GM12878 (cell line): ENCODE results near the gene DYNC2LI1. TPM values are rescaled to one million over a fixed set of nuclear protein-coding genes. Genes with fewer than 3 reads are reported as not detected.

Source experiments
- ATAC-seq: fragments of 200-7000 bp; cut with Tn5 transposase; 3 replicates; pipeline ENCODE4 v1.9.1; 2020; ENCODE audit warnings: mild to moderate bottlenecking, moderate library complexity
- BruUV-seq: library from RNA; stranded (reverse); fragments of 400-500 nt; replicated peaks from 2 replicates; lab custom pipeline; 2021; lab: Mats Ljungman, UMichigan
- CTCF ChIA-PET: fragments of 300-600 bp; sonication (Branson Sonifier 250); formaldehyde crosslinking; extraction: SDS; loops from one replicate; lab custom pipeline; 2021; ENCODE audit warnings: inconsistent platforms; lab: Yijun Ruan, JAX
- POLR2A ChIA-PET: fragments of 350-600 bp; formaldehyde crosslinking; extraction: SDS; loops from one replicate; lab custom pipeline; 2021; ENCODE audit warnings: inconsistent platforms; lab: Charles Lee
- RAD21 ChIA-PET: fragments of 300-600 bp; sonication (Branson Sonifier 250); formaldehyde crosslinking; loops from one replicate; lab custom pipeline; 2023; ENCODE audit warnings: antibody characterized with exemption; ENCODE audit not compliant: unreplicated experiment; lab: Charles Lee
- SMC1A ChIA-PET: fragments of 300-600 bp; sonication (Branson Sonifier 250); formaldehyde crosslinking; loops from one replicate; lab custom pipeline; 2023; ENCODE audit not compliant: unreplicated experiment, uncharacterized antibody; lab: Charles Lee
- DNase-seq: peaks from one replicate; pipeline ENCODE4 v3.0.0-alpha.2; 2011; ENCODE audit warnings: low read depth, low spot score
- FAIRE-seq: peaks from 3 replicates; lab custom pipeline; 2011; peaks lifted over from hg19 to GRCh38; lab: Jason Lieb, UNC
- H2AFZ ChIP-seq: 2 replicates; pipeline ENCODE4 v1.6.0; 2011; ENCODE audit warnings: low read depth, low read length, control low read depth; ENCODE audit not compliant: control insufficient read depth
- H3K27ac ChIP-seq: 2 replicates; pipeline ENCODE4 v1.5.1; 2011; ENCODE audit warnings: control low read depth; ENCODE audit not compliant: control insufficient read depth, insufficient read depth
- H3K27me3 ChIP-seq, 2 experiments: replicated peaks in 1 of 2; 2 replicates each; pipeline versions ENCODE4 v1.6.0 to v1.6.1; 2011; ENCODE audit warnings: low read length in 1 of 2; ENCODE audit not compliant: control insufficient read depth in 2 of 2, insufficient read depth in 2 of 2
- H3K36me3 ChIP-seq, 2 experiments: 2 replicates each; pipeline ENCODE4 v1.5.1; 2011; ENCODE audit warnings: low read length in 1 of 2; ENCODE audit not compliant: control insufficient read depth in 2 of 2, insufficient read depth in 2 of 2
- H3K4me1 ChIP-seq: 2 replicates; pipeline ENCODE4 v1.6.1; 2011; ENCODE audit warnings: mild to moderate bottlenecking, low read length, moderate library complexity, mixed read lengths; ENCODE audit not compliant: control insufficient read depth, insufficient read depth
- H3K4me2 ChIP-seq: 2 replicates; pipeline ENCODE4 v1.6.0; 2011; ENCODE audit warnings: control low read depth; ENCODE audit not compliant: control insufficient read depth, insufficient read depth
- H3K4me3 ChIP-seq: fragments of 200-600 bp; sonication (generic); 2 replicates; pipeline ENCODE4 v1.5.1; 2016
- H3K79me2 ChIP-seq: 2 replicates; pipeline ENCODE4 v1.6.0; 2011; ENCODE audit warnings: low read length; ENCODE audit not compliant: control insufficient read depth, insufficient read depth
- H3K9ac ChIP-seq: 2 replicates; pipeline ENCODE4 v1.8.0; 2011; ENCODE audit warnings: low read length, control low read depth, mixed read lengths; ENCODE audit not compliant: control insufficient read depth, insufficient read depth
- H3K9me3 ChIP-seq: replicated peaks from 3 replicates; pipeline ENCODE4 v1.5.1; 2011; ENCODE audit warnings: mild to moderate bottlenecking, low read length; ENCODE audit not compliant: control insufficient read depth, insufficient read depth
- H4K20me1 ChIP-seq: 2 replicates; pipeline ENCODE4 v1.6.0; 2011; ENCODE audit not compliant: control insufficient read depth, insufficient read depth
- CBX5 ChIP-seq: sonication (generic); IDR thresholded peaks from 2 replicates; pipeline ENCODE4 v1.6.1; 2016; ENCODE audit warnings: low read depth, moderate library complexity, mild to moderate bottlenecking, inconsistent platforms
- CHD1 ChIP-seq: IDR thresholded peaks from 2 replicates; pipeline ENCODE4 v1.6.1; 2012; ENCODE audit warnings: low read depth, low read length, improper control_type of control experiment
- NR2C1 ChIP-seq: fragments of 450-650 bp; IDR thresholded peaks from 2 replicates; pipeline ENCODE4 v1.6.1; 2017; ENCODE audit warnings: antibody characterized with exemption, mild to moderate bottlenecking, moderate library complexity
- SRF ChIP-seq, 2 experiments: IDR thresholded peaks; 2 replicates each; pipeline ENCODE4 v1.6.1; 2011; ENCODE audit warnings: low read depth in 2 of 2, low read length in 2 of 2, mild to moderate bottlenecking in 1 of 2, moderate library complexity in 1 of 2
- SUPT20H ChIP-seq: IDR thresholded peaks from 2 replicates; pipeline ENCODE4 v1.6.1; 2011; ENCODE audit warnings: low read depth, mild to moderate bottlenecking, low read length, moderate library complexity, borderline replicate concordance; ENCODE audit not compliant: control insufficient read depth
- WRNIP1 ChIP-seq: IDR thresholded peaks from 2 replicates; pipeline ENCODE4 v1.6.1; 2011; ENCODE audit warnings: low read depth, low read length, improper control_type of control experiment, borderline replicate concordance
- WGBS: methylation state at CpG from one replicate; pipeline ENCODE4 v1.1.6; 2016; ENCODE audit warnings: low lambda C conversion rate; ENCODE audit not compliant: insufficient replicate concordance, insufficient coverage; ENCODE audit errors: missing lambda C conversion rate; 5-methylcytosine and 5-hydroxymethylcytosine counted together
- in situ Hi-C: fragments of 300-500 bp; cut with MboI; formaldehyde crosslinking; loops from 9 replicates; pipeline ENCODE4 v1.14.3; 2018; ENCODE audit warnings: mixed read lengths
- intact Hi-C: fragments of 100-400 bp; cut with micrococcal nuclease; formaldehyde crosslinking; loops from one replicate; pipeline ENCODE4 v1.14.2; 2022; ENCODE audit not compliant: unreplicated experiment
- polyA plus RNA-seq, 11 experiments: library from polyadenylated mRNA; depleted of rRNA in 4 of 11; unstranded in 6 of 11; stranded (reverse) in 5 of 11; fragments of >200 nt; fragmentation: Nextera tagmentation in 4 of 11; fragmentation: Illumina TruSeq in 1 of 11; extraction: Ambion mirVana in 4 of 11; extraction: Trizol in 1 of 11; gene quantifications; 1 replicate in 1 of 11; 2 replicates in 10 of 11; pipeline versions ENCODE4 v1.2.1 to v1.2.3, GENCODE V29; 2011 to 2016; ENCODE audit warnings: inconsistent platforms in 2 of 11, missing spikeins in 2 of 11, low read depth in 1 of 11
- total RNA-seq, 4 experiments: library from RNA; depleted of rRNA in 3 of 4; stranded (reverse); fragments of >200 nt in 3 of 4; fragmentation: Illumina TruSeq in 1 of 4; extraction: Trizol in 1 of 4; gene quantifications; 2 replicates each; pipeline versions ENCODE4 v1.2.1 to v1.2.3, GENCODE V29; 2013 to 2021
- TF ChIP-seq, protein P1 (sequence below): IDR thresholded peaks from 2 replicates; pipeline ENCODE4 v1.6.1; 2012; ENCODE audit warnings: low read depth, low read length, improper control_type of control experiment
- TF ChIP-seq, protein P2 (sequence below): fragments of 450-650 bp; IDR thresholded peaks from 2 replicates; pipeline ENCODE4 v1.6.1; 2017; ENCODE audit warnings: antibody characterized with exemption, mild to moderate bottlenecking, moderate library complexity

DYNC2LI1 gene
- total and polyA plus RNA-seq, 10 of the 15 experiments (the other 5 are each of a cell fraction or from before 2014, with no cell fraction given), result 9.5 to 27.3 (median 19.3) TPM

DNA sequence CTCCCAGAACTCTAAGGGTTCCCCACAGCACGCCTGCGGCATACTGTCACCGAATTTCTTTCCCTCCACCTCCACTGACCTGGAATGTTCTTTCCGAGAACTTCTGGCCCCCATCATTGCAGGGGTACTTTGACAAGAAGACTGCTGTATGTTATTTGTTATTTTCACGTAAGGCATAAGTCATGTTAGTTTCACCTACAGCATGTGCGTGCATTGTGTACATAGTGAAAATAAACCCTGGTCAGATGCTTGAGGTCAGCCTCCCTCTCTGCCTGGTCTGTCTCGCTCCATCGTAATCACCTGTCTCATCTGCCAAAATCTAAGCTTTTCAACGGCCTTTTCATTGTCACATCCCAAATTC lies 69.0 kb downstream of the DYNC2LI1 start:
- no peak overlapping the region for H3K4me3 ChIP-seq
- no peak for DNase-seq
- H3K9me3 ChIP-seq, result no peaks in the 10 kb centered on the region
- BruUV-seq, result no TSS peak
- 59% methylated on average over 9 of the region's 9 CpGs for WGBS
- no peak for FAIRE-seq
- H4K20me1 ChIP-seq, result no peaks in the 10 kb centered on the region
- H3K9ac ChIP-seq, result no peak overlapping the region
- no peaks in the 10 kb centered on the region for H3K36me3 ChIP-seq
- POLR2A ChIA-PET, result no interaction called here
- intact Hi-C loops (no loop called here), in situ Hi-C loops (no loop called here)
- no peaks in the 10 kb centered on the region for H3K4me1 ChIP-seq
- no peaks in the 10 kb centered on the region for H3K79me2 ChIP-seq
- CTCF ChIA-PET, result no interaction called here
- H2AFZ ChIP-seq, result no peak overlapping the region
- SMC1A ChIA-PET, result no interaction called here
- TF ChIP-seq SUPT20H, result no peak
- peaks cover 3 to 4% of the 10 kb centered on the region in 2 experiments; a peak in 2 of 4 replicates for H3K27me3 ChIP-seq
- H3K27ac ChIP-seq, result no peak overlapping the region
- RAD21 ChIA-PET, result no interaction called here
- ATAC-seq, result no peak
- no peak overlapping the region for H3K4me2 ChIP-seq

DNA sequence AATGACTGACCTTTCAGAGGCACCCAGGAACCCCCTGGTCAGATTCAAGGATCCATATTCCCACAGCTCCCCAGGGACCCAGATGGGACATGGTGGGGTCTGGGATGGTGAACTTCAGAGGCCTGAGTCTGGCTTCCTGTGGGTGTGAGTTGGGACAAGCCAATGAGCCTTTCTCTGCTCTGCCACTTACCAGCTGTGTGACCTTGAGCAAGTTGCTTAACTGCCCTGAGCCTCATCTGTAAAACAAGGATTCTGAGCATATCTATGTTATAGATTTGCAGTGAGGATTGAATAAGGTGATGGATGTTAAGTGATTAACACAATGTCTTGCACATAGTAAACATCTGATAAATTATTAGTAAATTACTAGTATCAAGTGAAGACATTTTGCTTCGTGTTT lies 71.3 kb downstream of the DYNC2LI1 start:
- ChIA-PET RAD21 (no interaction called here), SMC1A (no interaction called here), POLR2A (interaction anchor here (0.5 kb wide), 1 partner anchor 449 kb away, joined by 3 read pairs; no protein-coding TSS in a partner anchor), CTCF (no interaction called here)
- Histone ChIP-seq H4K20me1 (no peaks in the 10 kb centered on the region), H3K4me3 (no peak overlapping the region), H3K27me3 (peaks cover 3 to 4% of the 10 kb centered on the region in 2 experiments; a peak in 2 of 4 replicates), H3K36me3 (no peaks in the 10 kb centered on the region), H3K9ac (no peak overlapping the region), H3K4me2 (no peak overlapping the region), H3K9me3 (no peaks in the 10 kb centered on the region), H2AFZ (no peak overlapping the region), H3K27ac (no peak overlapping the region), H3K4me1 (no peaks in the 10 kb centered on the region), H3K79me2 (no peaks in the 10 kb centered on the region)
- ATAC-seq (no peak), DNase-seq (no peak), FAIRE-seq (no peak)
- no TSS peak for BruUV-seq
- in situ Hi-C loops, result no loop called here
- intact Hi-C loops, result no loop called here
- TF ChIP-seq, protein P1, sequence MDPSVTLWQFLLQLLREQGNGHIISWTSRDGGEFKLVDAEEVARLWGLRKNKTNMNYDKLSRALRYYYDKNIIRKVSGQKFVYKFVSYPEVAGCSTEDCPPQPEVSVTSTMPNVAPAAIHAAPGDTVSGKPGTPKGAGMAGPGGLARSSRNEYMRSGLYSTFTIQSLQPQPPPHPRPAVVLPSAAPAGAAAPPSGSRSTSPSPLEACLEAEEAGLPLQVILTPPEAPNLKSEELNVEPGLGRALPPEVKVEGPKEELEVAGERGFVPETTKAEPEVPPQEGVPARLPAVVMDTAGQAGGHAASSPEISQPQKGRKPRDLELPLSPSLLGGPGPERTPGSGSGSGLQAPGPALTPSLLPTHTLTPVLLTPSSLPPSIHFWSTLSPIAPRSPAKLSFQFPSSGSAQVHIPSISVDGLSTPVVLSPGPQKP, result no peak
- TF ChIP-seq CHD1, result no peak
- no peak for TF ChIP-seq CBX5
- TF ChIP-seq WRNIP1, result no peak
- TF ChIP-seq NR2C1, result no peak
- TF ChIP-seq, protein P2, sequence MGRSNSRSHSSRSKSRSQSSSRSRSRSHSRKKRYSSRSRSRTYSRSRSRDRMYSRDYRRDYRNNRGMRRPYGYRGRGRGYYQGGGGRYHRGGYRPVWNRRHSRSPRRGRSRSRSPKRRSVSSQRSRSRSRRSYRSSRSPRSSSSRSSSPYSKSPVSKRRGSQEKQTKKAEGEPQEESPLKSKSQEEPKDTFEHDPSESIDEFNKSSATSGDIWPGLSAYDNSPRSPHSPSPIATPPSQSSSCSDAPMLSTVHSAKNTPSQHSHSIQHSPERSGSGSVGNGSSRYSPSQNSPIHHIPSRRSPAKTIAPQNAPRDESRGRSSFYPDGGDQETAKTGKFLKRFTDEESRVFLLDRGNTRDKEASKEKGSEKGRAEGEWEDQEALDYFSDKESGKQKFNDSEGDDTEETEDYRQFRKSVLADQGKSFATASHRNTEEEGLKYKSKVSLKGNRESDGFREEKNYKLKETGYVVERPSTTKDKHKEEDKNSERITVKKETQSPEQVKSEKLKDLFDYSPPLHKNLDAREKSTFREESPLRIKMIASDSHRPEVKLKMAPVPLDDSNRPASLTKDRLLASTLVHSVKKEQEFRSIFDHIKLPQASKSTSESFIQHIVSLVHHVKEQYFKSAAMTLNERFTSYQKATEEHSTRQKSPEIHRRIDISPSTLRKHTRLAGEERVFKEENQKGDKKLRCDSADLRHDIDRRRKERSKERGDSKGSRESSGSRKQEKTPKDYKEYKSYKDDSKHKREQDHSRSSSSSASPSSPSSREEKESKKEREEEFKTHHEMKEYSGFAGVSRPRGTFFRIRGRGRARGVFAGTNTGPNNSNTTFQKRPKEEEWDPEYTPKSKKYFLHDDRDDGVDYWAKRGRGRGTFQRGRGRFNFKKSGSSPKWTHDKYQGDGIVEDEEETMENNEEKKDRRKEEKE, result no peak
- no peak for TF ChIP-seq SRF (IDR thresholded peaks at IDR 0.05; ENCODE audit: low read depth in 2 of 2, low read length in 2 of 2)
- WGBS, result 4% methylated on average over 1 of the region's 1 CpG
